Psoas muscle (tissue), 8 donors: ENCODE results near the gene DHCR24. TPM values are rescaled to one million over a fixed set of nuclear protein-coding genes. Genes with fewer than 3 reads are reported as not detected.

Source experiments
- ATAC-seq, 4 donors: fragments of 200-7000 bp; cut with Tn5 transposase; one replicate each; pipeline ENCODE4 v1.9.1; 2020; ENCODE audit warnings: moderate library complexity in 3 of 4, mild to moderate bottlenecking in 2 of 4
- DNase-seq, 2 donors: peaks; one replicate each; pipeline ENCODE4 v3.0.0-alpha.2; 2020
- H3K27ac ChIP-seq: fragments of 200-600 bp; one replicate; pipeline ENCODE4 v1.8.0; 2022
- H3K27me3 ChIP-seq, 3 donors: fragments of 200-600 bp in 1 of 3; one replicate each; pipeline versions ENCODE4 v1.6.1 to v1.8.0; 2013 to 2022; ENCODE audit warnings: low read length in 2 of 3, mild to moderate bottlenecking in 2 of 3, moderate library complexity in 1 of 3; ENCODE audit not compliant: insufficient read depth in 3 of 3
- H3K36me3 ChIP-seq, 2 donors: fragments of 200-600 bp in 1 of 2; one replicate each; pipeline versions ENCODE4 v1.6.1 to v1.8.0; 2013 to 2022; ENCODE audit warnings: low read depth in 1 of 2, mild to moderate bottlenecking in 1 of 2, moderate library complexity in 1 of 2; ENCODE audit not compliant: insufficient read depth in 1 of 2
- H3K4me1 ChIP-seq: fragments of 200-600 bp; one replicate; pipeline ENCODE4 v1.8.0; 2022
- H3K4me3 ChIP-seq: fragments of 200-600 bp; one replicate; pipeline ENCODE4 v1.8.0; 2022; ENCODE audit warnings: mild to moderate bottlenecking
- H3K9me3 ChIP-seq: fragments of 200-600 bp; one replicate; pipeline ENCODE4 v1.8.0; 2022
- CTCF ChIP-seq: fragments of 200-600 bp; IDR thresholded peaks from one replicate; pipeline ENCODE4 v1.8.0; 2022; ENCODE audit warnings: antibody characterized with exemption
- WGBS, 3 donors: extraction: QIAGEN DNeasy Blood & Tissue Kit; methylation state at CpG; one replicate each; pipeline versions ENCODE4 v1.1.6 to v1.1.7; 2013; 5-methylcytosine and 5-hydroxymethylcytosine counted together
- intact Hi-C, 2 donors: fragments of 100-400 bp; cut with DNase I; formaldehyde crosslinking; loops; one replicate each; pipeline versions ENCODE4 v1.11.0 to v1.14.2; 2022
- polyA plus RNA-seq, 3 donors: library from polyadenylated mRNA; stranded (reverse); fragments of 200-250 nt; gene quantifications; one replicate each; pipeline ENCODE4 v1.2.3, GENCODE V29; 2013
- total RNA-seq, 4 donors: library from RNA; stranded (reverse); fragmentation: NEBNext Ultra II Directional in 2 of 4; extraction: Animal tissue kit (Norgen Biotek cat#: 25700) in 2 of 4; gene quantifications; one replicate each; pipeline versions ENCODE4 v1.2.1 to v1.2.4, GENCODE V29; 2021 to 2023
- donor health status: healthy with polysubstance abuse.
- donor health status: DM: no; HTN: no; CAD: no; lungs with moderate emphysema.
- donor health status: Bipolar disorder and iron deficiency.
- donor health status: healthy.
- donor health status: DM: yes; HTN: yes; CAD: no.
- donor health status: DM: no; HTN: no; CAD: no.
- donor health status: DM: no; HTN: no; CAD: no.
- donor health status: DM: yes; HTN: yes; CAD: no.

DHCR24 gene
- total and polyA plus RNA-seq, 7 donors, result 8.8 to 215 (median 117) TPM

GRCh38 chr1:54807756-54808155 lies 79.2 kb downstream of the DHCR24 start:
- Histone ChIP-seq H3K9me3 (no peaks in the 10 kb centered on the region), H3K27me3 (peaks cover 0 to 3% (median 2%) of the 10 kb centered on the region in 3 donors), H3K27ac (no peak overlapping the region), H3K4me1 (no peaks in the 10 kb centered on the region), H3K36me3 (no peaks in the 10 kb centered on the region), H3K4me3 (no peak overlapping the region)
- no peak for DNase-seq
- intact Hi-C loops, result no loop called here
- ATAC-seq, result no peak
- 77 to 79% (median 78%) methylated on average over 7 of the region's 7 CpGs for WGBS, 3 donors
- TF ChIP-seq CTCF, result no peak

- no peak for TF ChIP-seq CTCF
- ATAC-seq (no peak), DNase-seq (no peak)
- no peaks in the 10 kb centered on the region for H3K4me1 ChIP-seq
- H3K4me3 ChIP-seq, result no peak overlapping the region
- intact Hi-C loops, result no loop called here
- H3K27me3 ChIP-seq, result peaks cover 0 to 10% (median 2%) of the 10 kb centered on the region in 3 donors
- no peaks in the 10 kb centered on the region for H3K9me3 ChIP-seq
- WGBS, 3 donors, result 73 to 84% (median 77%) methylated on average over 11 of the region's 11 CpGs
- no peak overlapping the region for H3K27ac ChIP-seq
- no peaks in the 10 kb centered on the region for H3K36me3 ChIP-seq
Measured at GRCh38 chr1:54806931-54807611, 79.9 kb downstream of the DHCR24 start.

- peaks cover 5% of the 10 kb centered on the region for H3K4me1 ChIP-seq
- H3K9me3 ChIP-seq, result no peaks in the 10 kb centered on the region
- ATAC-seq, result no peak
- H3K4me3 ChIP-seq, result no peak overlapping the region
- 67 to 76% (median 75%) methylated on average over 30 to 35 of the region's 35 CpGs for WGBS, 3 donors
- DNase-seq, result no peak
- no peak for TF ChIP-seq CTCF
- no peaks in the 10 kb centered on the region for H3K36me3 ChIP-seq
- intact Hi-C loops, result no loop called here
- H3K27me3 ChIP-seq, result peaks cover 0 to 21% (median 2%) of the 10 kb centered on the region in 3 donors
- H3K27ac ChIP-seq, result no peak overlapping the region
Measured at GRCh38 chr1:54805981-54806381, 81.0 kb downstream of the DHCR24 start.

- peaks cover 0 to 26% (median 2%) of the 10 kb centered on the region in 3 donors for H3K27me3 ChIP-seq
- TF ChIP-seq CTCF, result no peak
- no peaks in the 10 kb centered on the region for H3K9me3 ChIP-seq
- peaks cover 5% of the 10 kb centered on the region for H3K4me1 ChIP-seq
- DNase-seq, result no peak
- no peak overlapping the region for H3K27ac ChIP-seq
- WGBS, 3 donors, result 90 to 94% (median 92%) methylated on average over 3 of the region's 3 CpGs
- no peak overlapping the region for H3K4me3 ChIP-seq
- no peaks in the 10 kb centered on the region for H3K36me3 ChIP-seq
- ATAC-seq, result no peak
- intact Hi-C loops, result no loop called here
Measured at GRCh38 chr1:54805466-54805865, 81.5 kb downstream of the DHCR24 start.
